ENCODE results near the gene MCF2. TPM values are rescaled to one million over a fixed set of nuclear protein-coding genes. Genes with fewer than 3 reads are reported as not detected.

Gene MCF2
- total RNA-seq, 1 experiment from 2014 or later: 1.0 TPM

- CTCF ChIA-PET: interaction anchor here (0.8 to 1.8 kb wide), 5 partner anchors 11 to 783 kb away, joined by 3 to 7 read pairs (median 3); no protein-coding TSS in a partner anchor
- POLR2A ChIA-PET: no interaction called here
- DNase-seq (ENCODE audit: low spot score): peak; percentile 14
- H3K27me3 Mint-ChIP-seq (ENCODE audit: low read depth): no peaks in the 10 kb centered on the region
- H3K36me3 Mint-ChIP-seq: no peaks in the 10 kb centered on the region
- TF ChIP-seq ETV6 (CRISPR knock-in tag; IDR thresholded peaks at IDR 0.05): no peak
- no peak for TF ChIP-seq ERG (CRISPR knock-in tag; IDR thresholded peaks at IDR 0.05)
- TF ChIP-seq, protein P1, sequence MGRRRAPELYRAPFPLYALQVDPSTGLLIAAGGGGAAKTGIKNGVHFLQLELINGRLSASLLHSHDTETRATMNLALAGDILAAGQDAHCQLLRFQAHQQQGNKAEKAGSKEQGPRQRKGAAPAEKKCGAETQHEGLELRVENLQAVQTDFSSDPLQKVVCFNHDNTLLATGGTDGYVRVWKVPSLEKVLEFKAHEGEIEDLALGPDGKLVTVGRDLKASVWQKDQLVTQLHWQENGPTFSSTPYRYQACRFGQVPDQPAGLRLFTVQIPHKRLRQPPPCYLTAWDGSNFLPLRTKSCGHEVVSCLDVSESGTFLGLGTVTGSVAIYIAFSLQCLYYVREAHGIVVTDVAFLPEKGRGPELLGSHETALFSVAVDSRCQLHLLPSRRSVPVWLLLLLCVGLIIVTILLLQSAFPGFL (CRISPR knock-in tag; IDR thresholded peaks at IDR 0.05; ENCODE audit: borderline replicate concordance): no peak
- TF ChIP-seq FOXK1 (CRISPR knock-in tag; IDR thresholded peaks at IDR 0.05): no peak
- no peak for TF ChIP-seq ELF4 (CRISPR knock-in tag; IDR thresholded peaks at IDR 0.05; ENCODE audit: low read depth)
- no peak for TF ChIP-seq NR1H2 (CRISPR knock-in tag; IDR thresholded peaks at IDR 0.05)
- no peak for TF ChIP-seq ATF1 (CRISPR knock-in tag; IDR thresholded peaks at IDR 0.05)
- H3K9me3 Mint-ChIP-seq: no peaks in the 10 kb centered on the region
- no peak overlapping the region for H3K4me3 Mint-ChIP-seq
- ATAC-seq: peak; percentile 84
- H3K4me1 Mint-ChIP-seq: peaks cover 4% of the 10 kb centered on the region; the same call in 1 of the 2 replicates
- no peak overlapping the region for H3K27ac Mint-ChIP-seq
Measured at GRCh38 chrX:139559383-139560042, 148.5 kb downstream of the MCF2 start.

- ATAC-seq: peak; percentile 64
- Mint-ChIP-seq H3K9me3 (no peaks in the 10 kb centered on the region), H3K4me1 (peaks cover 8% of the 10 kb centered on the region), H3K36me3 (no peaks in the 10 kb centered on the region), H3K27ac (no peak overlapping the region), H3K27me3 (ENCODE audit: low read depth) (no peaks in the 10 kb centered on the region), H3K4me3 (no peak overlapping the region)
- POLR2A ChIA-PET: interaction anchor here (0.6 kb wide), 1 partner anchor 265 kb away, joined by 4 read pairs; no protein-coding TSS in a partner anchor
- no peak for TF ChIP-seq SMAD4 (CRISPR knock-in tag; IDR thresholded peaks at IDR 0.05)
- no peak for TF ChIP-seq ZNF121 (CRISPR knock-in tag; IDR thresholded peaks at IDR 0.05)
- TF ChIP-seq ZMAT4 (CRISPR knock-in tag; IDR thresholded peaks at IDR 0.05): no peak
- TF ChIP-seq NR3C1 (CRISPR knock-in tag; conservative IDR thresholded peaks at IDR 0.05; ENCODE audit: low read depth): no peak
- no peak for TF ChIP-seq FOXK1 (CRISPR knock-in tag; IDR thresholded peaks at IDR 0.05)
- no peak for TF ChIP-seq CREB1 (CRISPR knock-in tag; IDR thresholded peaks at IDR 0.05)
- TF ChIP-seq TP53 (CRISPR knock-in tag; IDR thresholded peaks at IDR 0.05): no peak
- no peak for TF ChIP-seq ZNF232 (CRISPR knock-in tag; IDR thresholded peaks at IDR 0.05)
- TF ChIP-seq, protein P2, sequence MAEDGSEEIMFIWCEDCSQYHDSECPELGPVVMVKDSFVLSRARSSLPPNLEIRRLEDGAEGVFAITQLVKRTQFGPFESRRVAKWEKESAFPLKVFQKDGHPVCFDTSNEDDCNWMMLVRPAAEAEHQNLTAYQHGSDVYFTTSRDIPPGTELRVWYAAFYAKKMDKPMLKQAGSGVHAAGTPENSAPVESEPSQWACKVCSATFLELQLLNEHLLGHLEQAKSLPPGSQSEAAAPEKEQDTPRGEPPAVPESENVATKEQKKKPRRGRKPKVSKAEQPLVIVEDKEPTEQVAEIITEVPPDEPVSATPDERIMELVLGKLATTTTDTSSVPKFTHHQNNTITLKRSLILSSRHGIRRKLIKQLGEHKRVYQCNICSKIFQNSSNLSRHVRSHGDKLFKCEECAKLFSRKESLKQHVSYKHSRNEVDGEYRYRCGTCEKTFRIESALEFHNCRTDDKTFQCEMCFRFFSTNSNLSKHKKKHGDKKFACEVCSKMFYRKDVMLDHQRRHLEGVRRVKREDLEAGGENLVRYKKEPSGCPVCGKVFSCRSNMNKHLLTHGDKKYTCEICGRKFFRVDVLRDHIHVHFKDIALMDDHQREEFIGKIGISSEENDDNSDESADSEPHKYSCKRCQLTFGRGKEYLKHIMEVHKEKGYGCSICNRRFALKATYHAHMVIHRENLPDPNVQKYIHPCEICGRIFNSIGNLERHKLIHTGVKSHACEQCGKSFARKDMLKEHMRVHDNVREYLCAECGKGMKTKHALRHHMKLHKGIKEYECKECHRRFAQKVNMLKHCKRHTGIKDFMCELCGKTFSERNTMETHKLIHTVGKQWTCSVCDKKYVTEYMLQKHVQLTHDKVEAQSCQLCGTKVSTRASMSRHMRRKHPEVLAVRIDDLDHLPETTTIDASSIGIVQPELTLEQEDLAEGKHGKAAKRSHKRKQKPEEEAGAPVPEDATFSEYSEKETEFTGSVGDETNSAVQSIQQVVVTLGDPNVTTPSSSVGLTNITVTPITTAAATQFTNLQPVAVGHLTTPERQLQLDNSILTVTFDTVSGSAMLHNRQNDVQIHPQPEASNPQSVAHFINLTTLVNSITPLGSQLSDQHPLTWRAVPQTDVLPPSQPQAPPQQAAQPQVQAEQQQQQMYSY (CRISPR knock-in tag; IDR thresholded peaks at IDR 0.05): no peak
- no peak for TF ChIP-seq ZNF416 (CRISPR knock-in tag; IDR thresholded peaks at IDR 0.05)
- no peak for TF ChIP-seq FOXP4 (CRISPR knock-in tag; IDR thresholded peaks at IDR 0.05)
- no peak for TF ChIP-seq TEAD4 (CRISPR knock-in tag; IDR thresholded peaks at IDR 0.05)
- no peak for TF ChIP-seq NFYB (CRISPR knock-in tag; conservative IDR thresholded peaks at IDR 0.05; ENCODE audit: low read depth)
- no peak for TF ChIP-seq ZBTB21 (CRISPR knock-in tag; IDR thresholded peaks at IDR 0.05; ENCODE audit: borderline replicate concordance)
- TF ChIP-seq, protein P3, sequence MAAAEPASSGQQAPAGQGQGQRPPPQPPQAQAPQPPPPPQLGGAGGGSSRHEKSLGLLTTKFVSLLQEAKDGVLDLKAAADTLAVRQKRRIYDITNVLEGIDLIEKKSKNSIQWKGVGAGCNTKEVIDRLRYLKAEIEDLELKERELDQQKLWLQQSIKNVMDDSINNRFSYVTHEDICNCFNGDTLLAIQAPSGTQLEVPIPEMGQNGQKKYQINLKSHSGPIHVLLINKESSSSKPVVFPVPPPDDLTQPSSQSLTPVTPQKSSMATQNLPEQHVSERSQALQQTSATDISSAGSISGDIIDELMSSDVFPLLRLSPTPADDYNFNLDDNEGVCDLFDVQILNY (CRISPR knock-in tag; IDR thresholded peaks at IDR 0.05): no peak
- no peak for TF ChIP-seq JUN (CRISPR knock-in tag; IDR thresholded peaks at IDR 0.05)
- no peak for TF ChIP-seq NR1H2 (CRISPR knock-in tag; IDR thresholded peaks at IDR 0.05)
- no peak for TF ChIP-seq NFE2L1 (CRISPR knock-in tag; IDR thresholded peaks at IDR 0.05)
- no peak for TF ChIP-seq ZNF317 (CRISPR knock-in tag; IDR thresholded peaks at IDR 0.05; ENCODE audit: borderline replicate concordance, low read depth)
- CTCF ChIA-PET: interaction anchor here (0.8 to 1.7 kb wide), 2 partner anchors 10 to 429 kb away, joined by 4 to 5 read pairs; no protein-coding TSS in a partner anchor
- DNase-seq (ENCODE audit: low spot score): peak; percentile 18
Measured at GRCh38 chrX:139554991-139555675, 152.8 kb downstream of the MCF2 start.
